HepG2 (cell line): ENCODE data around the gene SCRT2. TPM values are rescaled to one million over a fixed set of nuclear protein-coding genes. Genes with fewer than 3 reads are reported as not detected.

Experiments
- ARID2 ChIP-seq: sonication (generic); formaldehyde crosslinking; IDR thresholded peaks from 2 replicates; pipeline ENCODE4 v1.8.1; 2022; ENCODE audit warnings: mild to moderate bottlenecking, missing genetic modification reagents, borderline replicate concordance
- CAMTA2 ChIP-seq: sonication (generic); formaldehyde crosslinking; IDR thresholded peaks from 2 replicates; pipeline ENCODE4 v1.4.0; 2020; ENCODE audit warnings: mild to moderate bottlenecking, missing genetic modification reagents, borderline replicate concordance
- CHCHD3 ChIP-seq: sonication (generic); formaldehyde crosslinking; IDR thresholded peaks from 2 replicates; pipeline ENCODE4 v1.8.0; 2022; ENCODE audit warnings: mild to moderate bottlenecking, missing genetic modification reagents, moderate library complexity
- DRAP1 ChIP-seq: IDR thresholded peaks from 2 replicates; pipeline ENCODE4 v1.6.1; 2016; ENCODE audit warnings: missing genetic modification reagents, missing compliant biosample characterization
- HNF1B ChIP-seq: sonication (generic); formaldehyde crosslinking; IDR thresholded peaks from 2 replicates; pipeline ENCODE4 v1.5.1; 2020; ENCODE audit warnings: mild to moderate bottlenecking, moderate library complexity, missing genetic modification reagents
- HNF4G ChIP-seq, 2 experiments: sonication (generic) in 1 of 2; formaldehyde crosslinking in 1 of 2; IDR thresholded peaks; 2 replicates each; pipeline versions ENCODE4 v1.4.0 to v1.6.1; 2011 to 2020; ENCODE audit warnings: borderline replicate concordance in 2 of 2, low read depth in 2 of 2, mild to moderate bottlenecking in 2 of 2, low read length in 1 of 2, missing genetic modification reagents in 1 of 2, moderate library complexity in 1 of 2
- NR2F6 ChIP-seq, 2 experiments: IDR thresholded peaks; 2 replicates each; pipeline ENCODE4 v1.6.1; 2016; ENCODE audit warnings: antibody characterized with exemption in 1 of 2, mild to moderate bottlenecking in 1 of 2
- NRL ChIP-seq: sonication (generic); formaldehyde crosslinking; IDR thresholded peaks from 2 replicates; pipeline ENCODE4 v1.5.0; 2020; ENCODE audit warnings: missing genetic modification reagents, mild to moderate bottlenecking, moderate library complexity, borderline replicate concordance
- PRDM4 ChIP-seq: sonication (generic); formaldehyde crosslinking; IDR thresholded peaks from 2 replicates; pipeline ENCODE4 v1.9.0; 2021; ENCODE audit warnings: missing genetic modification reagents, borderline replicate concordance
- TAF1 ChIP-seq: sonication (generic); formaldehyde crosslinking; IDR thresholded peaks from 2 replicates; pipeline ENCODE4 v1.4.0; 2020; ENCODE audit warnings: missing genetic modification reagents
- TSC22D2 ChIP-seq: sonication (generic); formaldehyde crosslinking; IDR thresholded peaks from 2 replicates; pipeline ENCODE4 v1.5.1; 2020; ENCODE audit warnings: missing genetic modification reagents, mild to moderate bottlenecking, borderline replicate concordance
- WIZ ChIP-seq: sonication (generic); formaldehyde crosslinking; IDR thresholded peaks from 2 replicates; pipeline ENCODE4 v1.5.1; 2020; ENCODE audit warnings: mild to moderate bottlenecking, missing genetic modification reagents
- ZHX1 ChIP-seq: sonication (generic); formaldehyde crosslinking; IDR thresholded peaks from 2 replicates; pipeline ENCODE4 v1.8.1; 2022; ENCODE audit warnings: low read depth, mild to moderate bottlenecking, missing genetic modification reagents
- ZNF256 ChIP-seq: sonication (generic); formaldehyde crosslinking; conservative IDR thresholded peaks from 2 replicates; pipeline ENCODE4 v1.4.0; 2020; ENCODE audit warnings: missing genetic modification reagents
- ZNF614 ChIP-seq: IDR thresholded peaks from 2 replicates; pipeline ENCODE4 v1.6.1; 2018; ENCODE audit warnings: missing biosample characterization, missing genetic modification reagents, inconsistent platforms, borderline replicate concordance
- ZNF709 ChIP-seq: sonication (generic); formaldehyde crosslinking; IDR thresholded peaks from 2 replicates; pipeline ENCODE4 v1.5.0; 2020; ENCODE audit warnings: mild to moderate bottlenecking, missing genetic modification reagents
- ZNF749 ChIP-seq: sonication (generic); formaldehyde crosslinking; IDR thresholded peaks from 2 replicates; pipeline ENCODE4 v1.8.0; 2022; ENCODE audit warnings: mild to moderate bottlenecking, missing genetic modification reagents, moderate library complexity, borderline replicate concordance
- polyA plus RNA-seq, 8 experiments: library from polyadenylated mRNA; depleted of rRNA in 3 of 8; stranded (reverse) in 7 of 8; unstranded in 1 of 8; fragments of >200 nt; fragmentation: Illumina TruSeq in 4 of 8; extraction: Trizol in 4 of 8; gene quantifications; 2 replicates each; pipeline versions ENCODE4 v1.2.1 to v1.2.3, GENCODE V29; 2011 to 2016; ENCODE audit warnings: low read depth in 4 of 8, missing spikeins in 1 of 8, mixed read lengths in 1 of 8; ENCODE audit not compliant: insufficient read depth in 1 of 8
- total RNA-seq, 5 experiments: library from RNA; depleted of rRNA; stranded (reverse); fragments of >200 nt; fragmentation: Illumina TruSeq; extraction: Trizol; gene quantifications; 2 replicates each; pipeline ENCODE4 v1.2.3, GENCODE V29; 2016; ENCODE audit warnings: low read depth in 1 of 5

SCRT2 gene
- total and polyA plus RNA-seq, 2 of the 13 experiments (the other 11 are each of a cell fraction or from before 2014, with no cell fraction given): not detected

- TF ChIP-seq HNF4G (IDR thresholded peaks at IDR 0.05; ENCODE audit: borderline replicate concordance, low read depth, low read length) (peak; percentile 4; the same call in 1 of the 2 replicates), HNF4G (CRISPR knock-in tag; IDR thresholded peaks at IDR 0.05; ENCODE audit: borderline replicate concordance, low read depth) (0 out of 2 replicates have a peak, but pooled peaks have one; percentile 2), CAMTA2 (no peak), TAF1 (CRISPR knock-in tag) (peak; percentile 36; the same call in 1 of the 2 replicates), WIZ (CRISPR knock-in tag) (no peak), PRDM4 (CRISPR knock-in tag) (no peak), ZHX1 (0 out of 2 replicates have a peak, but pooled peaks have one; percentile 11), ZNF709 (CRISPR knock-in tag) (peak; percentile 27; the same call in 1 of the 2 replicates), NRL (CRISPR knock-in tag) (peak; percentile 72; the same call in 1 of the 2 replicates), DRAP1 (no peak), TSC22D2 (CRISPR knock-in tag) (no peak; the same call in 1 of the 2 replicates), HNF1B (CRISPR knock-in tag) (0 out of 2 replicates have a peak, but pooled peaks have one; percentile 32), CHCHD3 (CRISPR knock-in tag) (peak; percentile 48; the same call in 1 of the 2 replicates), ARID2 (CRISPR knock-in tag) (peak; percentile 5; the same call in 1 of the 2 replicates), ZNF614 (CRISPR knock-in tag) (0 out of 2 replicates have a peak, but pooled peaks have one; percentile 9), ZNF256 (no peak), ZNF749 (peak; percentile 48), NR2F6 (IDR thresholded peaks at IDR 0.05) (peak; percentile 43; the same call in 1 of the 2 replicates), NR2F6 (CRISPR knock-in tag; IDR thresholded peaks at IDR 0.05) (peak; percentile 22; the same call in 1 of the 2 replicates)
Measured at GRCh38 chr20:652615-653109, 22.9 kb downstream of the SCRT2 start (continued).
